ENCODE results near the gene TPRKB.
"Not testable (repeated sequence)": the region's sequence is repeated elsewhere in the genome, so short reads cannot be mapped to it uniquely, and the experiment has no call there.

TPRKB gene

GRCh38 chr2:73736855-73737779 is at the start of gene TPRKB:
Gene TPRKB (minus strand): TSS chr2:73737345. CDS start chr2:73734569, 2,776 bp downstream.
- DNase-seq, result peak; percentile 94

GRCh38 chr2:73783883-73784282 is 46.7 kb upstream of the TPRKB start, which contains the start of gene C2orf78:
Gene C2orf78 (plus strand): TSS chr2:73784183. CDS start chr2:73784310, 127 bp downstream.
- DNase-seq, result not testable (repeated sequence)

GRCh38 chr2:73783402-73783801 is 46.3 kb upstream of the TPRKB start:
- DNase-seq, result not testable (repeated sequence)

GRCh38 chr2:73780237-73780582 is 43.1 kb upstream of the TPRKB start:
- DNase-seq, result no peak

- peak; percentile 78 for DNase-seq
Observed at GRCh38 chr2:73779467-73780236, 42.5 kb upstream of the TPRKB start, which contains the start of gene DUSP11. Gene DUSP11 (minus strand): TSS chr2:73780103. CDS start chr2:73779974, 129 bp downstream.

GRCh38 chr2:73778867-73779466 is 41.8 kb upstream of the TPRKB start:
- not testable (repeated sequence) for DNase-seq

GRCh38 chr2:73776869-73777519 is 39.8 kb upstream of the TPRKB start:
- peak; percentile 11 for DNase-seq

- DNase-seq, result no peak
Observed at GRCh38 chr2:73776381-73776780, 39.2 kb upstream of the TPRKB start.

GRCh38 chr2:73772819-73773218 is 35.7 kb upstream of the TPRKB start:
- no peak for DNase-seq

- no peak for DNase-seq
Observed at GRCh38 chr2:73770725-73771124, 33.6 kb upstream of the TPRKB start.

- DNase-seq, result no peak
Observed at GRCh38 chr2:73766994-73767393, 29.8 kb upstream of the TPRKB start.

- no peak for DNase-seq
Observed at GRCh38 chr2:73766349-73766748, 29.2 kb upstream of the TPRKB start.

GRCh38 chr2:73764945-73765344 is 27.8 kb upstream of the TPRKB start:
- DNase-seq, result no peak

GRCh38 chr2:73762571-73762970 is 25.4 kb upstream of the TPRKB start:
- DNase-seq, result no peak

- DNase-seq, result no peak
Observed at GRCh38 chr2:73759904-73760303, 22.8 kb upstream of the TPRKB start.

- no peak for DNase-seq
Observed at GRCh38 chr2:73759285-73759764, 22.2 kb upstream of the TPRKB start.

GRCh38 chr2:73754332-73754731 is 17.2 kb upstream of the TPRKB start:
- DNase-seq, result not testable (repeated sequence)

GRCh38 chr2:73749314-73749713 is 12.2 kb upstream of the TPRKB start:
- DNase-seq, result no peak

- no peak for DNase-seq
Observed at GRCh38 chr2:73746877-73747208, 9.7 kb upstream of the TPRKB start.

- no peak for DNase-seq
Observed at GRCh38 chr2:73746015-73746876, 9.1 kb upstream of the TPRKB start.

- DNase-seq, result no peak
Observed at GRCh38 chr2:73740767-73741166, 3.6 kb upstream of the TPRKB start.

- no peak for DNase-seq
Observed at GRCh38 chr2:73739101-73739500, 2.0 kb upstream of the TPRKB start.
